NOMO-1 (cell line): ENCODE results near the gene TMEM203.

ENCODE experiments used
- DNase-seq, 2 experiments: peaks; one replicate each; lab custom pipeline; 2025; ENCODE audit not compliant: unreplicated experiment in 2 of 2; lab: John Stamatoyannopoulos, UW

Gene TMEM203

DNA sequence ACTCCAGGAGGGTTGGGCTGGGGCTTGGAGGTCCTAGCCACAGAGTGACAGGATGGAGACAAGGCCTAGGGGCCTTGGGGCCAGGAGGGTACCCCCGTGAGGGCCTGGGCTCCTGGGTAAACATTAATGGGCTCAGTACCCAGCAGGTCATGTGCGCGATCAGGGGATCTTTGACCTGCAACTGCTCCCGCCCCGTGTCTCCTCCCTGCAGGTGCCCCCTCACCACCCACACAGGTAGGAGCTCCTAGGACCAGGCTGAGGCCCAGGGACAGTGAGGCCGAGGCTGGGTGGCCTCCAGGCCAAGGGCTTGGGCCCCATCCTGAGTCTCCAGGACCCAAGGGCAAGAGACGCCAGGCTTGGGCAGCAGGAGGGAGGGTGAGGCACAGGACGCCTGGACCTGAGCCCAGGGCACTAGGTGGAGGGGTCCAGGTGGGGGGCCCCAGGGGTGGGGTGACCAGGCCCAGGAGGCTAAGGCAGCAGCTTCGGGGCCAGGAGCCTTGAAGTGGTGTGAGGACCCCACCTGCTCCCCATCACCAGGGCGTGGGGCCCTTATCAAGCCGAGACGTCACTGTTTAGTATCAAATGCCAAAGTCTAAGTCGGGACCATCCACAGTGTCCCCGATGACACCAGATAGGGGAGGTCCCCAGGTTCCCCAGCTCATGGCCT lies 25.4 kb upstream of the TMEM203 start, which contains the start of gene SLC34A3:
Gene SLC34A3, plus strand, starts transcription at position 197 of the 667 bp plus-strand sequence. CDS start 802 bp downstream, outside the sequence.
- DNase-seq: no peak

DNA sequence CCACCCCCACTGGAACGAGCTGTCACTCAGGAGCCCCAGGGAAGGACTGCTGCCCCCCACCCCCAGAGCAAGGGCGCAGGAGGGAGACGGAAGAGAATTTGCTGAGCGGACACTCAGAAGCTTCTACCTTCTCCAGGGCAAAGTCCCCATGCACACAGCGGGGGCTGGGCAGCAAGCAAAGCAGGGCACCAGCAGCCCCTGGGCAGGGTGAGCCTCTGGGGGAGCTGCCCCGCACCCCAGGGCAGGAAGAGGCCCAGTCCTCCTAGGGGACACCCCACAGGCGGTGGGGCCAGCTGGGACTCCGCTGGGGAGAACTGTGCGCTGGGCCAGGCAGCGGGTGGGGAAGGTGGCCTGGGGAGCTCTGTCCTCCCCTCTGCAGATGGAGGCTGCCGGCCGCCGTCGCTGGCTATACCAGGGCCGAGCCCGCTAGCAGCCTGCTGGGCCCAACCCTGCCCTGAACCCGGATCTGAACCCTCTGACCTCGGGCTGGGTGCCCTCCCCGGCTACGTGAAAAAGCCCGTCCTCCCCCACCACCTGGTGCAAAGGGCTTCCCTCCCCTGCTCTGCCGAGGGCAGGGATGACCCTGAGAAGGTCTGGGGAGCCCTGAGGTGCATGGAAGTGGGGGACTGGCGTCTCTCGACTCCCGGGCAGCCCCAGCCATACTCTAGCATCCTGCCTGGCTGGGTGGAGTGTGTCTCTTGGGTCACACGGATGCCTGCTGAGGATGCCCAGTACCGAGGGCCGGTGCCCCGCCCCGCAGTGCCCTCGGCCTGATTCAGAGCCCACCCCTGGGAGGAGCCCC lies 24.7 kb upstream of the TMEM203 start:
- DNase-seq: no peak

DNA sequence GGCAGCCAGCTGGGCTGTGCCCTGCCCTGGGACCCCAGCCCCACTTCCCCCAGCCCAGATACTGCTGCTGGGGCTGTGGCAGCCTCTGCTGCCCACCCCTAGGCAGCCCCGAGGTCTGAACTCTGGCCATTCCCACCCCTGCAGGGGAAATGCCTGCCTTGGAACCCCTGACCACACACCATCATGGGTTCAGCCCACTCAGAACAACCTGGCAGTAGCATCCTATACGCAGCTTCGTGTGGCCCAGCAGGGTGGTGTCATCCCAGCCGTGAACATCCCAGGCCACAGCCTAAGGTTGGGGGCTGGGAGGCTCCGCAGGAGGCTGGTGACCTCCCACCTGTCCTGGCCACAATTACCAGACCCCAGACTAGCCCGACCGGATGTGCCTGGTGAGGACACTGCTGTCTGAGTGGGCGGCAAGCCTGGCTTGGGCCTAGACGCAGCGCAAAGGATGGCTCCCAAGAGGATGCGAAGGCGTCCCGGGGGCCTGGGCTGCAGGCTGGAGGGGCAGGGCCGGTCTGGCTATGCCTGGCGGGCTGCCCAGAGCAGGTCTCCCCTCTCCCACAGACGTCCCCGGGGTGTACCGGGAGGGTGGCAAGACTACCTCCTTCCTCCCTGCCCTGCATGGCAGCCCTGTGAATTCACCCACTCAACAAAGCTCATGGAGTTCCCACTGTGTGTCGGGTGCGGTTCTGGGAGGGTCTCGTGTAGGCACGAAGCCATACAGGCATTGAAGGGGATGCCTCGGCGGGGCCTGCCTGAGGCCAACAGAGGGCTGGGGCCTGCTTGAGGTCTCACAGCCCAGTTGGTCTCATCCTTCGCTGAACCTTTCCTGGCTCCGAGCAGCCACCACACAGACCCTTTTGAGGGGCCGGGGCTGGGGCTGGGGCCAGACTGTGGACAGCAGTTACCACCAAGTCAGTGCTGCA lies 23.8 kb upstream of the TMEM203 start:
- no peak for DNase-seq

DNA sequence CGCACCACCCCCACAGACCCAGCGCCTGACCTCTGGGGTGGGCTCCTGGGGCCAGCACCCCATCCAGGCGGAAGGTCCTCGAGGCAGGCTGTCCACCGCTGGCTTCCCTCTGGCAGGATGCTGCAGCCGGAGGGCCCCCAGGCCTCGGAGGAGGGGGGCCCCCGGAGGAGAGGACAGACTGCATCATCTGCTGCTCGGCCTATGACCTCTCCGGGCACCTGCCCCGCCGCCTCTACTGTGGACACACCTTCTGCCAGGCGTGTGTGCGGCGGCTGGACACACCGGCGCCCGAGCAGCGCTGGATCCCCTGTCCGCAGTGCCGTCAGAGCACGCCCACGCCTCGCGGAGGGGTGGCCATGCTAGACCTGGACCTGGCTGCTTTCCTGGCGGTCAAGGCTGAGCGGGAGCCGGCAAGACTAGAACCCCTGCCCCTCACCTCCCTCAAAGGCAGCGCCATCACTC lies 23.1 kb upstream of the TMEM203 start:
- DNase-seq: no peak

DNA sequence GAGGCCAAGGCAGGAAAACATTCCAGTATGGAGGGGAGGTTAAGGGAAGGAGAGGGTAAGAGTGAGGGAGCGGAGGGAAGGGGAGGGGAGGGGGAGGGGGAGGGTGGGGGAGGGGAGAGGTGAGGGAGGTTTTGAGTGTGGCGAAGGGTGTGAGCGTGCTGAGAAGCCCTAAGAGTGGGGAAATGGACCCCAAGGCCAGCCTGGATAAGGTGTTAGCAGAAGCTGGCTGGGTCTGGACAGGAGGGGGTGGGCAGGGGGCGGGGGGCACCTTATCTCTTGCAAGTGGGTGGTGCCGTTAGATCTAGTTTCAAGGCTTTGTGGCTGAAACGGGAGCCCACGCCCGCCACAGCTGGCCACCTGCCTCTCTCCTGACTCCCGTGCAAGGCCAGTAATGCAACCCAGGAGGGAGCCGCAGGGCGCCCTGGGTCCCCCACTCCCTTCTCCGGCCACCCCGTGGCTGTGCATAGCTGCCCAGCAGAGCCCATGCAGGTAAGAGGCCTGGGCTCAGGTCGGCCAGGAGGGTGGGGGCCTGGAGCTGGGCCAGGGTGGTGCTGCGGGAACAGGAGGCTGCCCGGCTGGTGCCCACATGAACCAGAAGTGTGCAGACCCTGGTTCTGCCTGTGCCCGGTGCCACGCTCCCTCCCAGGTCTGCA lies 22.5 kb upstream of the TMEM203 start:
- no peak for DNase-seq

DNA sequence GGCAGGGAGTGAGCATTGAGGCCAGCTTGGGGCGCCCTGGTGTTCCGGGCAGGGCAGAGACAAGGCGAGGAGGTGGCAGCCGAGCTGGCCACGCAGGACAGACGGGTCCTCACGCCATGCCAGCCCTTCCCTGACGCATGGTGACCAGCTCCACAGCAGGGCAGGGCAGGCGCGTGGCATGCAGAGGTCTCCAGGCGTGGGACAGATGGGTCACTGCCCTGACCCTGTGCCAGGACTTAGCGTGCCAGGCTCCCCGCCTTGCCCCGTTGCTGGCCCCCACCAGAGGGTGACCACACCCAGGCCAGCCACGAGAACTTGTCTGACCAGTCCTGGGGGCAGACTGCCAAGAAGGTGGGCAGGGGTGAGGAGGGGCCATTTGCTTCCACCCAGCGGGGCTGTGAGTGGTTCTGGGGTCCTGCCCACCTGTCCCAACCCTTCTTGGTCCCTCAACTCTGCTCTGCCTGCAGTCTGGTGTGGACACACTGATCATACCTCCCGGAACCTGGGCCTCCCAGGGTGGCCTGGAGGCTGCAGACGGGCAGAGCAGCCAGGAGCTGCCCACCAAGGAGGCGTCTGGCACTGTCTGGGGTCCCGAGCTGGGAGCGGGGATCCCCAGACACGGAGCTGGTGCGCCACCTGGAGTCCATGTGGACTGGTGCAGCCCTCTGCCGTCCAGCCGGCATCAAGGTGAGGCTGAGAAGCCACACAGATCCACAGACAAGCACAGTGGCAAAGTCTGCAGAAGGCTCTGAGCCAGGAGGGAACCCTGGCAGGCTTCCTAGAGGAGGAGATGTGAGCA lies 21.8 kb upstream of the TMEM203 start, which contains the start of gene RNF224:
Gene RNF224, plus strand, starts transcription at position 449 of the 799 bp plus-strand sequence. CDS start 834 bp downstream, outside the sequence.
- DNase-seq: peak; percentile 73 to 88

DNA sequence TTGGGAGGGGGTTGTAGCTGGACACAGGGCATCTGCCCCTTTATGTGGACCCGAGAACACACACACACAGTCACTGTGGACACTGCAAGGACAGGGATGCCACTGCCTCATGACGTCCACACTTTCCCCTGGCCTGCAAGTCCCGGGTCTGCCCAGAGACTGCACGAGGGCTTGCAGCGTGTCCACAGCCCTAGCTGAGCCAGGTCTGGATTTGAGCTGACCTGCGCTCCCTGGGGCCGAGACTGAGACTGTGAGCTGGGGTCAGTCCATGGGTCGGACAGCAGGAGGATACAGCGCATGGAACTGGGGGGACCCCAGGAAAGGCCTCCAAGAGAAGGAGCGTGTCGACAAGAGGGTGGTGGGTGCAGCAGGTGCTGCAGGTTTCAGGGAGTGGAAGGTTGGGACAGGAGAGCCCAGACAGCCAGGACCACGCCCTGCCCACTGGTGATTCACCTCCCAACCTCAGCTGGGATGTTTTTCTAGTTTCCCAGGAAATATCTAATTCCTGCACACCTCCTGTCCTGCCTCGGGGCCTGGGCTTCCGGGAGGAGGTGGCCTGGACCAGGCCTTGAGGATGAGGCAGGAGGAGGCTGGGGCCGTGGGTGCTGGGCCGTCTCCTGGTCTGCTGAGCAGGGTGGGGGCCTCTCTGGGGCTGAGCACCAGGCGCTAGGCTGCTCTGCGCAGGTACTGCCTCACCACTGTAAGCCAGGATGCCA lies 21.0 kb upstream of the TMEM203 start:
- DNase-seq: no peak

DNA sequence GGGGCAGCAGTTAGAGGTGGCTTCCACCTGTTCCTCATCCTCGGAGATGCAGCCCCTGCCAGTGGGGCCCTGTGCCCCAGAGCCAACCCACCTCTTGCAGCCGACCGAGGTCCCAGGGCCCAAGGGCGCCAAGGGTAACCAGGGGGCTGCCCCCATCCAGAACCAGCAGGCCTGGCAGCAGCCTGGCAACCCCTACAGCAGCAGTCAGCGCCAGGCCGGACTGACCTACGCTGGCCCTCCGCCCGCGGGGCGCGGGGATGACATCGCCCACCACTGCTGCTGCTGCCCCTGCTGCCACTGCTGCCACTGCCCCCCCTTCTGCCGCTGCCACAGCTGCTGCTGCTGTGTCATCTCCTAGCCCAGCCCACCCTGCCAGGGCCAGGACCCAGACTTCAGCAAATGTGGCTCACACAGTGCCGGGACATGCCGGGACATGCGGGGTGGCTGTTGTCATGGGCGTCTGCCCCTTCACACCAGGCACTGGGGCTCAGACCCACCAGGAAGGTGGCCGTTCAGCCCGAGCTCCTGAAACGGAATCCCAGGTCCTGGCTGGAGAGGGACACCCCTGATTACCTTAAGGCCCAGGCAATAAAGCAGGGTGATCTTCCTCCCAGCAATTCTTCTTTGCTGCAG lies 20.4 kb upstream of the TMEM203 start:
- DNase-seq: no peak

DNA sequence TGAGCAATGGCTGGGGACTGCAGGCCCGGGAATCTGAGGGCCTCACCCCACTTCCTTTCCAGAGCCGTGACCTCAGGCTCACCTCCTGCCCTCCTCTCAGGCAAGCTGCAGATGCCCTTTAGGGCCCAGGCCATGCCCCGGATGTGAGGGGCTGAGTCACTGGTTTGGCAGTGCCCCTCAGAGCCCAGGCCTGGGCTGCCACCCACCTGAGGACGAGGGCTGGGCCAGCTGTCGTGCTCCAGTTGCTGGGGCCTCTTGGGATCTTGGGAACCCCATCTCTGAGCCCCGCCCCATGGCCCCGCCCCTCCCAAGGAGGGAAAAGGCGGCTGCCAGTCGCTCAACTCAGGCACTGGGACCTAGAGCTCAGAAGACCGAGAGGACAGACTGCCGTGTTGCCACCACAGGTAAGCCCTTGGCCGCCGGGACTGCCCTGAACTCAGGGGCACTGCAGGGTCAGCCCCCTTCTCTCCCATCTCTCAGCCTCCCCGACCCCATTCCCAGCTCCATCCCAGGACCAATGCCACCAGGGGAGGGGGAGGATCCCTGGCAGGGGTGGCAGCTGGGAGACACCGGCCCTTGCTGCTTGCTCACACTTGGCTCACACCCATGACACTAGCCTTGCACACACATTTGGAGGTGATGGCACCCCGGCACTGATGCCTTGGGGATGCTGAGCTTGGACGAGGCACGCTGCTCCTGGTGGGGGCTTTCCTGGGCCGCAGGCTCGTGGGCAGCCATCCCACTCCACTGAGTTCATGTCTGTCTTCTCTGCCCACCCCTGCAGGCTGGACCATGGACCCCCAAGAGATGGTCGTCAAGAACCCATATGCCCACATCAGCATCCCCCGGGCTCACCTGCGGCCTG lies 19.6 kb upstream of the TMEM203 start, which contains the start of gene CYSRT1:
Gene CYSRT1, plus strand, starts transcription at position 345 of the 865 bp plus-strand sequence. Its CDS starts 448 bp downstream, at position 793.
- DNase-seq: peak in 1 of 2 experiments; percentile 29

DNA sequence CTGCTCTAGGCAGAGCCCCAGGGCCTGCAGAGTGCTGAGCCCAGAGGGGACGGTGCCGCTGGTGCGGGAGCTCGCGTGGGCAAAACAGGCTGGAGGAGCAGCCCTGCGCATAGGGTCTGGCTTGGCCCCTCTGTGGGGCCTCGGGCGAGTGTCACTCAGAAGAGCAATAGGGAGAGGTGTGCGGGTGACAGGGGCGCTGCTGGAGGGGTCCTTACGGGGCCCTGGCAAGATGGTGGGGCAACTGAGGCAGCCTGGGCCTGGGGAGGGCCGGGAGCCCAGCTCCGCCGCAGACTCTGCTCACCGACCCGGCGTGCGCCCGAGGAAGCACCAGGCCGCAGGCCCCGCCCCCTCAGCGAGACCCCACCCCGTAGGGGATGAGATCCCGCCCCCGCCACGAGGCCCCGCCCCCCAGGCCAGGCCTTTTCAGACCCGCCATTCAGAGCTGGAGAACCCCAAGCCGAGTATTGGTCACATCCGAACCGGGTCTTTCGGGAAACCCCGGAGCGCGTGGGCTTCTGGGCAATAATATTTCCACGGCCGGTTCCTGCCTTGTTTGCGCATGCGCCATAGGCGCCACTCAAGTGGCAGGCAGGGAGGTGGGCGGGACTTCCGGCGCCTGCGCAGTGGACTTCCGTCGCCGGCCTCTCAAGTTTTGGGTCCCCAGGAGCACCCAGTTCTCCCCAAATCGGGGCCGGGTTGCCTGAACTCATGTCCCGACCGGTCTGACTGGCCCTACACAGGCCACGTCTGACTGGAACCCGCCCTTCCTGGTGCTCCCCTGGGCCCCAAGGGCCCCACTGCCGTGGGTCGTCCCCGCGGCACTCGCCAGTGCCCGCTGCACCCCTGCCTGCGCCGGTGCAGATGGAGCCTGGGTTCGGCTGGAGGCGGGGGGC lies 17.9 kb upstream of the TMEM203 start:
- peak; percentile 99 to 100 for DNase-seq

DNA sequence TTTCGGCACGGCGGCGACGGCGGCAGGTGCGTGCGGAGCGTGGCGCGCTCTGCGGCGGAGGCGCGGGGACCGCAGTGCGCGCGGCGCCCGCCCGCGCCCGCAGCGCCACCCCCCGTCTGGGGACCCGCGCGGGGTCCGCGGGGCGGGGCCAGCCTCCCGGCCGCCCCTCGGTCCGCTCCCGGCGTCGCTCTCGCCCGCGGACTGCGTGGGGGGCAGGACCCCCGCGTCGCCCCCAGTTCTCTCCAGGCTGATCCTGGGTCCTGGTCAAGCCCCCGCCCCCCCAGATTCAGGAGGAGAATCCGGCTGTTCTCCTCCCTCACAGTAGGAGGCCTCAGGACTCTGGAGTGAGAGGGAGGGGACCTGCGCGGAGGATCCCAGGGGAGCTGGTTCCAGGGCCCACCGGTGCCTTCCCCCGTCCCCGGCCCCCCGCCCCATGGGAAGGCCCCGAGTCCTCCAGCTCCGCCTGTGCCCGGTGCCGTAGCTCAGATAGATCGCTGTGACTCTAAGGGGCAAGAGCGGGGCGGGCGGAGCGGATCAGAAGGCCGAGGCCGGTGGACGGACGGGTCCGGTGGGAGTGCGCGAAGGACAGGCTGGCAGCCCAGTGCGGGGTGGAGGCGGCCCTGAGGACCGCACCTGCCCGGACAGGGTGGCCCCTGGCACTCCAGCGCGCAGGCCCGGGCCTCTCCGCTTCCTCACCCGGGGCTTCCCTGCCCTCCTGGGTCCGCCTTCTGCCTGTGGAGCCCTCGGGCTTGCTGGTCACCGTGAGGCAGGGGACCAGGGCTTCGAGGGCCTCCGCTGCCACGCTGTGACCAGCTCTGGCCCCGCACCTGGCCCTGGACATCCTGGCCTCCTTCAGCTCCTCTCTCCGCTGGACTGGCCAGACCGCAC lies 17.0 kb upstream of the TMEM203 start, which contains the start of gene RNF208:
Gene RNF208, minus strand, starts transcription at position 51 of the 888 bp plus-strand sequence. CDS start 1,028 bp downstream, outside the sequence.
- DNase-seq: no peak

DNA sequence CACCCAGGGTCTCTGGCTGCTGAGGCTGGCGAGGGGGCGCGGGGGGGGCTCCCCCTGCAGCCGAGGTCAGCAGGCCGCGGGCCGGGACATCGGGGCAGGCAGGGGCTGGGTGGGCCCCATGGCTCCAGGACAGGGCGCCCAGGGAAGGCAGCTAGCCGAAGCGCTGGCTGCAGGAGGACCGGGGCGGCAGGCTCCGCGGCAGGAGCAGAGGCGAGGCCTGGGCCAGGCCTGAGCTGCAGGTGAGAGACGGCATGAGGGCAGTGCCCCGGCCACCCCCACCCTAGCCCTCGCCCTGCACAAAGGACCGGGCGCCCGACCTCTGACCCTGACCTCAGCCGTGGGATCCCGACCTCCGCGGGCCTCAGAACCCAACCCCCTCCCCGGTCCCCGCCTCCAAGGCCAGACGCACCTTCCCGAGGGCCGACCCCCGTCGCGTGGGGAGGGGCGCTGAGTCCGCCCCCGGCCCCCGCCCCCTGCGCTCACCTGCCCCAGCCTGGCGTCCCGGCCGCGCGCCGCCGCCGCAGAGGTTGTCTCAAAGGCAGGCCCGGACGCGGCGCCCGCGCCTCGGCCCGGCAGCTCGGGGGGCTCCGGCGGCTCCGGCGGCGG lies 16.2 kb upstream of the TMEM203 start:
- no peak for DNase-seq

DNA sequence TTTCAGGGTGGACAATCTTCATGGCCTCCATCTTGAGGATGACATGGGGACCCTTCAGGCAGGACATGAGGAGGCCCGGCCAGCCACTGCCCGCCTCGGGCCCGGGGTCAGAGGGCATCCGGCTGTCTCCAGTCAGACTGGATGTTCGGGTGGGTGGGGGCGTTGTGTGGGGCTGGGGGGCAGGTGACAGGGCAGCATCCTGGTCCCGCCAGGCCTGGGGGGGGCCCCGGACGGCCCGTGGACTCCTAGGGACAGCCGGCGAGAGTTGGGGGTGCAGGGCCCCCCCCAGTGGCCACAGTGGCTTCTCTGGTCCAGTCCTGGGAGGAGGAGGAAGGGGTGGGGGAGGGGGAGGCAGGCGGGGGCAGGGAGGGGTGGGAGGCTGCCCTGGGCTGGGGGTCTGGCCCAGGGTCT lies 15.7 kb upstream of the TMEM203 start:
- no peak for DNase-seq

DNA sequence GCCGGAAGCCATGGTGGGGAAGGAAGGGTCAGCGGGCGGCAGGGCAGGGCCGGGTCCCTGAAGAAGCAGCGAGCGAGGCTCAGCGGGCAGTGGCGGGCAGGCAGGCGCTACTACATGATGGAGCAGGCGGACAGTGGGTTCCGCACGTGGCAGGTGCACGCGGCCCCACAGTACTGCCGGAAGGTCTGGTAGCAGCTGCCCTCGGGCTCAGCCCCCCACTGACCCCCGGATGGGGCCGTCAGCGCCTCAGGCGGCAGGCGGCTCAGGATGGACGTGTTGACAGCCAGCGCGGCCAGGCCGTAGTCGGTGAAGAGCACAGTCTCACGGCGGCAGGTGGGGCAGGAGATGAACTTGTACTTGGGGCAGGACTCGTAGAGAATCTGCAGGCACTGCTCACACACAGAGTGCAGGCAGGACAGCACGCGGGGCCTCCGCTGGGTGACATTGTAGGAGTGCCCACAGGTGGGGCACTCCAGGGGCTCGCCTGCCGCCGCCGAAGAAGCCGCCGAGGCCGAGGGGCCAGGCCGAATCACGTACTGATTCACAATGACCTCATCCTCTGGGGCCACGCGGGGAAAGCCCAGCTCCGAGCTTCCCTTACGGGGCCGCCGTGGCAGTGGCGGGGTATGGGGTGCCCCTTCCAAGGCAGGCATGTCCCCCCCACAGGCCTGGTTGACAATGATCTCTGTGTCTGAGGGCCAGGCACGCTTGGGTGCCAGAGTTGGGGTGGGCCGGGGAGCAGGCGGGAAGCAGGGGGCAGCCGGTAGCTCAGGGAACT lies 15.1 kb upstream of the TMEM203 start:
- DNase-seq: no peak
